AG10803 (cell line): ENCODE measurements around the gene BICD1.

Experiments
- DNase-seq: peaks from one replicate; pipeline ENCODE4 v3.0.0; 2010; ENCODE audit warnings: low read depth
- H3K4me3 ChIP-seq: 2 replicates; pipeline ENCODE4 v1.5.1; 2011; ENCODE audit warnings: mild to moderate bottlenecking, low read length, control low read depth
- TF ChIP-seq, protein P1 (sequence below): conservative IDR thresholded peaks from 2 replicates; pipeline ENCODE4 v1.5.1; 2011; ENCODE audit warnings: mild to moderate bottlenecking, low read length, control low read depth, inconsistent platforms

BICD1 gene

DNA sequence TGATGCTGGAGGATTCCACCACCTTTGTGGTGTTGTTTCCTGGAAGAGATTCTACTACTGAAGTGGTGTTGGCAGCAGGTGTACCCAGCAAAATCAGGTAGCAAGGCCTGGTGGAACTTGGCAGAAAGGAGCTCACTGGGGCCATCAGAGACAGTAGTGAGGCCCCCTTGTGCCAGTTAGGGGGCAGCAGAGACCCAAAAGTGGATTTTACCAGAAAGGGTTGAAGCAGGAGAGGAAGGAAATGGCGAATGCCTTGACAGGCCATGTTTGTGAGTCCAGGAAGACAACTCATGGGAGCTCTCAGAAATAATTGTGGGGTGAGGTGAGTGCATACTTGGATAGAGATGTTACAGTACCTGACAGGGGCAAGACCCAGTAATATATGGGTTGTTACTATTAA lies 155.0 kb downstream of the BICD1 start:
- no peak for DNase-seq
- no peak overlapping the region for H3K4me3 ChIP-seq
- TF ChIP-seq, protein P1, sequence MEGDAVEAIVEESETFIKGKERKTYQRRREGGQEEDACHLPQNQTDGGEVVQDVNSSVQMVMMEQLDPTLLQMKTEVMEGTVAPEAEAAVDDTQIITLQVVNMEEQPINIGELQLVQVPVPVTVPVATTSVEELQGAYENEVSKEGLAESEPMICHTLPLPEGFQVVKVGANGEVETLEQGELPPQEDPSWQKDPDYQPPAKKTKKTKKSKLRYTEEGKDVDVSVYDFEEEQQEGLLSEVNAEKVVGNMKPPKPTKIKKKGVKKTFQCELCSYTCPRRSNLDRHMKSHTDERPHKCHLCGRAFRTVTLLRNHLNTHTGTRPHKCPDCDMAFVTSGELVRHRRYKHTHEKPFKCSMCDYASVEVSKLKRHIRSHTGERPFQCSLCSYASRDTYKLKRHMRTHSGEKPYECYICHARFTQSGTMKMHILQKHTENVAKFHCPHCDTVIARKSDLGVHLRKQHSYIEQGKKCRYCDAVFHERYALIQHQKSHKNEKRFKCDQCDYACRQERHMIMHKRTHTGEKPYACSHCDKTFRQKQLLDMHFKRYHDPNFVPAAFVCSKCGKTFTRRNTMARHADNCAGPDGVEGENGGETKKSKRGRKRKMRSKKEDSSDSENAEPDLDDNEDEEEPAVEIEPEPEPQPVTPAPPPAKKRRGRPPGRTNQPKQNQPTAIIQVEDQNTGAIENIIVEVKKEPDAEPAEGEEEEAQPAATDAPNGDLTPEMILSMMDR: peak; percentile 13

DNA sequence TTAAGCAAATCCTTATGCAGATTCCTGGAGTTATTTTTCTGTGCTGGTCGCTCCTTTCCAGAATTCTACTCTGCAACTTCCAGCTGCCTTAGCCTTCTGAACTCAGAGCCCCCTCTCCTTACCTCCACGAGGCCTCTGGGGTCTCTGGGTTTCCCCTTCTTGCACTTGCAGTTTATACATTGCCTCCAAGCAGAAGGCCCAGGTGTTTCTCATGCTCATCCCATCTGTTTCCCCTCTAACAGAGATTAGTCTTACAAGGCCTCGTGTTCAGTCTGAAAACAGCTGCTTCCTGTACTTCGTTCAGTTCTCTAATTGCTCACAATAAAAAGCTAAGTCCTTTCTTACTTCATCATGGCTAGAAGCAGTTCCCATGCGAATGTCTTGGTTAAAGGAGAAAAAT lies 158.3 kb downstream of the BICD1 start:
- no peak overlapping the region for H3K4me3 ChIP-seq
- TF ChIP-seq, protein P1: no peak
- peak; percentile 77 for DNase-seq

DNA sequence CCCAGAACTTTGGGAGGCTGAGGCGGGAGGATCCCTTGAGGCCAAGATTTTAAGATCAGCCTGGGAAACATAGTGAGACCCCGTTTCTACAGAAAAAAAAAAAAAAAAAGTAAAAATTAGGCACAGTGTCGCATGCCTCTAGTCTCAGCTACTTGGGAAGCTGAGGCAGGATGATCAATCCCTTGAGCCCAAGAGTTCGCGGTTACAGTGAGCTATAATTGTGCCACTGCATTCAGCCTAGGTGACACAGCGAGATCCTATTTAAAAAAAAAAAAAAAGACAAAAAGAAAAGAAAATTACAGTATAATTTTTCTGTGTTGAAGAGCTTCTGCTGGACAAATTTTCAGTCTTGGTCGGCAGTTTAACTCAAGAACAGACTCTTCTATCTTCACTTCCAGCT lies 158.8 kb downstream of the BICD1 start:
- H3K4me3 ChIP-seq: no peak overlapping the region
- TF ChIP-seq, protein P1: no peak
- no peak for DNase-seq

DNA sequence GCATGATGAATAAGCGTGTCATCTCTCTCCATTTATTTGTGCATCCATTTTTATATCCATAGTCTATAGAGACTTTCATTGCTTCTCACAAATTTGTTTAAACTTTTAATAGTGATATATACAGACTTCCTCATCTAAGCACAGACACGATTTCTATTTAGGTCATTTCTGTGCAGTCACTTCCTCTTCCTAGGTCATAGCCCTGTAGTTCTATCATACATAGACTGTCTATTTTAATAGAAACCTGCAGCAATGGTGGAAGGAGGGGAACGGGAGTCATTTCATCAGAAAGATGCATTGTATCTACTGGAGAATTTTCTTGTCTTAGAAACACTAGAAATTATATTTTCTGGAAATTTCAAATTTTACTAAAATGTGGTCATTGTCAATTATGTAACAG lies 159.3 kb downstream of the BICD1 start:
- TF ChIP-seq, protein P1: no peak
- DNase-seq: no peak
- no peak overlapping the region for H3K4me3 ChIP-seq

DNA sequence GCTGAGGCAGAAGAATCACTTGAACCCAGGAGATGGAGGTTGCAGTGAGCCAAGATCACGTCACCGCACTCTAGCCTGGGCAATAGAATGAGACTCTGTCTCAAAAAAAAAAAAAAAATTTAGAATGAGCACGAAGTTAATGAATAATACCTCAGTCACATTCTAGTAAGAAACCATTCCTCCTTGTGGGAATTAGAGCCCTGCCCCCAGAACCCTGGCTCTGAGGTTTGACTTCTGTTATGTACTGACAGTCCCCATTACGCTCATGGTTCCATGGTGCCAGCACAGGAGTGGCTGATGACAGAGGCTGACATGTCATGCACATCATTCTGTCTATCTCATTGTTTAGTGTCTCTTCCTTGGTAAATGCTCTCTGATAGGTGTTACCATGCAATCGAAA lies 160.1 kb downstream of the BICD1 start:
- TF ChIP-seq, protein P1: no peak
- H3K4me3 ChIP-seq: no peak overlapping the region
- DNase-seq: no peak

DNA sequence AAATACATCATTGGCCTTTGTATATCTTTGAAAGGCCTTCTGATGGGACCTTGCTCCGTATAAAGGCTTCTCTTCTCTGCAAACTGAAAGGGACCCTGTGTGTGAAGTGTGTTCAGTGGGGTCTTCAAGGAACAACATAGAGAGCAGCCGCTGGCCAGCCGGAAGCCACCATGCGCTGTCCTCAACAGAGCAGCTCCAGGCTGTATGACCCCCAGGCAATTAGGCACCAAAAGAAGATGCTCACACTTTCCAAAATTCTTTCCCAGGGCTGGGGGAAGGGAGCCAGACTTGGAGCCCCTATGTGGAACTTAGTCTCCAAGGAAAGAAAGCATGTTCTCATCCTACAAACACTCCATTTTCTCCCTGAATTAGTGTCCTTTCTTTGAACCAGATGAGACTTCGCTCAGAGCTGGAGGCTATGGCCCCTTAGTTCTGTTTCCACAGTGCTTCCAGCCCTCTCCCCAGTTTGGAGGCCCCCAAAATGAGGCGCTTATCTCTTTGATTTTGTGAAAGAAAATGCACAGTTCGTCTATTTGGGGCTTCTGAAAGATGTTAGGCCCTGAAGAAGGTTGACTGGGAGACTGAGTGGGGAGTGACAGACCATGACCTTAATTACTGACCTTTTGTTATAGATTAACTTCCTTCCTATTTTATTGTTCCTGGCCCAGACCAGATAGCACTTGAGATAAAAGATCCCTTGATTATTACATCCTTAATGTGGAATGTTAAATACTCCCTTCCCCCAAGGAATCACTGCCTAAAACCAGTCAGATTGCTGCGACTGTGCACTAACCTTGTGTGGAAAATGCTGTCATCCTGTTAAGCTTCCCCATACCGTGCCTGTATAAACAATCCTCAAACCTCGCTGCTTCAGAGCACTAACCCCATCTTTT lies 164.4 kb downstream of the BICD1 start:
- DNase-seq: peak; percentile 17
- TF ChIP-seq, protein P1: no peak
- H3K4me3 ChIP-seq: no peak overlapping the region

DNA sequence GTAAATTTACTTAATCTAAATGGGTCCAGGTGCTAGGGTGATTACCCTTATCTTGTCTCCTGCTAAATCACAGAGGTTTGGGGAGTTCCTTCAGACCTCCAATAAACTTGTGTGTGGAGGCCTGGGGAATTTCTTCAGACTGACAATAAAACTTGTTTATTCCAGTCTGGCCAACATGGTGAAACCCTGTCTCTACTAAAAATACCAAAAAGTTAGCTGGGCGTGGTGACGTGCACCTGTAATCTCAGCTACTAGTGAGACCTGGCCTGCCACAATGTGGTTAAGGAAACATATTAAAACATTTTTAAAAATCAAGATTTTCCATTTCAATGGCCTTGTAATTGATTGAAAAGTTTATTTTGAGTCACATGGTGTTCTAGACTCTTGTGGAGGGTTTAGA lies 165.8 kb downstream of the BICD1 start:
- DNase-seq: no peak
- H3K4me3 ChIP-seq: no peak overlapping the region
- TF ChIP-seq, protein P1: no peak
